ENCODE data around the gene LGALS9. TPM values are rescaled to one million over a fixed set of nuclear protein-coding genes. Genes with fewer than 3 reads are reported as not detected.
"Not testable (repeated sequence)": the region's sequence is repeated elsewhere in the genome, so short reads cannot be mapped to it uniquely, and the experiment has no call there.

LGALS9 gene
- total and polyA plus RNA-seq, 2 donors (not counting 1 experiment from before 2014, with no cell fraction given): 1.7 to 2.1 TPM

DNA sequence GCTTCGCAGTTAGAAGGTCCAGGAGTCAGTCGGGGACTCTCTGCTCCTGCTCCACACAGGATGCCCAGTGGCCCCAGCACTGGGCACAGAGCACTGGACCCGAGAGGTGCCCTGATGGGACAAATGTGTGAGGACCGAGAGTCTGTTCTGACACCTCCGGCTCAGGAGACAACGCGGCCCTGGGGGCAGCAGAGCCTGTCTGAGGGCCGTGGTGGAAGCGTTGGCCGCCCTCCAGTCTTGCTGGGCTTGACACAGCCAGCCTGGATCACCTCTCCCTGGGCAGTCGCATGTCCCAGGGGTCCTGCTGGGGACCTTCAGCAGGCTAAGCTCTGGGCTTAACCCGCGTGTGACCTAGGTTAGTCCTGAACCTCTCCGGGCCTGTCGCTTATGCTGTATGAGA lies 23.1 kb downstream of the LGALS9 start:
- no peaks in the 10 kb centered on the region for H3K79me2 ChIP-seq (ENCODE audit: control insufficient read depth, insufficient read depth, low read length)
- H3K9me3 ChIP-seq (ENCODE audit: control insufficient read depth, insufficient read depth, low read depth, low read length): no peaks in the 10 kb centered on the region
- no peak for DNase-seq (ENCODE audit: low read depth in 2 of 2)
- no peak overlapping the region for H2AFZ ChIP-seq (ENCODE audit: low read length)
- no peaks in the 10 kb centered on the region for H3K36me3 ChIP-seq (ENCODE audit: control insufficient read depth, insufficient read depth, low read length)
- no peaks in the 10 kb centered on the region for H4K20me1 ChIP-seq (ENCODE audit: control insufficient read depth, extremely low read depth, insufficient read depth, low read length)
- no peaks in the 10 kb centered on the region for H3K27me3 ChIP-seq (ENCODE audit: control insufficient read depth, insufficient read depth, low read length)
- H3K4me1 ChIP-seq (ENCODE audit: control insufficient read depth, extremely low read depth, insufficient read depth, low read length): no peaks in the 10 kb centered on the region
- H3K4me2 ChIP-seq (ENCODE audit: extremely low read depth, insufficient read depth, low read length): no peak overlapping the region
- no peak overlapping the region for H3K4me3 ChIP-seq (replicated peaks in 1 of 4; ENCODE audit: control extremely low read depth in 1 of 4, insufficient read depth in 1 of 4, low read depth in 3 of 4, low read length in 4 of 4)
- no peak overlapping the region for H3K27ac ChIP-seq (ENCODE audit: insufficient read depth, low read length)
- H3K9ac ChIP-seq (ENCODE audit: insufficient read depth, low read length): no peak overlapping the region
- no peak for TF ChIP-seq EZH2 (IDR thresholded peaks at IDR 0.05; ENCODE audit: low read length, missing control alignments)
- TF ChIP-seq, protein P1, sequence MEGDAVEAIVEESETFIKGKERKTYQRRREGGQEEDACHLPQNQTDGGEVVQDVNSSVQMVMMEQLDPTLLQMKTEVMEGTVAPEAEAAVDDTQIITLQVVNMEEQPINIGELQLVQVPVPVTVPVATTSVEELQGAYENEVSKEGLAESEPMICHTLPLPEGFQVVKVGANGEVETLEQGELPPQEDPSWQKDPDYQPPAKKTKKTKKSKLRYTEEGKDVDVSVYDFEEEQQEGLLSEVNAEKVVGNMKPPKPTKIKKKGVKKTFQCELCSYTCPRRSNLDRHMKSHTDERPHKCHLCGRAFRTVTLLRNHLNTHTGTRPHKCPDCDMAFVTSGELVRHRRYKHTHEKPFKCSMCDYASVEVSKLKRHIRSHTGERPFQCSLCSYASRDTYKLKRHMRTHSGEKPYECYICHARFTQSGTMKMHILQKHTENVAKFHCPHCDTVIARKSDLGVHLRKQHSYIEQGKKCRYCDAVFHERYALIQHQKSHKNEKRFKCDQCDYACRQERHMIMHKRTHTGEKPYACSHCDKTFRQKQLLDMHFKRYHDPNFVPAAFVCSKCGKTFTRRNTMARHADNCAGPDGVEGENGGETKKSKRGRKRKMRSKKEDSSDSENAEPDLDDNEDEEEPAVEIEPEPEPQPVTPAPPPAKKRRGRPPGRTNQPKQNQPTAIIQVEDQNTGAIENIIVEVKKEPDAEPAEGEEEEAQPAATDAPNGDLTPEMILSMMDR (conservative IDR thresholded peaks at IDR 0.05 in 1 of 2, IDR thresholded peaks at IDR 0.05 in 1 of 2; ENCODE audit: low read depth in 1 of 2, low read length in 2 of 2): no peak

DNA sequence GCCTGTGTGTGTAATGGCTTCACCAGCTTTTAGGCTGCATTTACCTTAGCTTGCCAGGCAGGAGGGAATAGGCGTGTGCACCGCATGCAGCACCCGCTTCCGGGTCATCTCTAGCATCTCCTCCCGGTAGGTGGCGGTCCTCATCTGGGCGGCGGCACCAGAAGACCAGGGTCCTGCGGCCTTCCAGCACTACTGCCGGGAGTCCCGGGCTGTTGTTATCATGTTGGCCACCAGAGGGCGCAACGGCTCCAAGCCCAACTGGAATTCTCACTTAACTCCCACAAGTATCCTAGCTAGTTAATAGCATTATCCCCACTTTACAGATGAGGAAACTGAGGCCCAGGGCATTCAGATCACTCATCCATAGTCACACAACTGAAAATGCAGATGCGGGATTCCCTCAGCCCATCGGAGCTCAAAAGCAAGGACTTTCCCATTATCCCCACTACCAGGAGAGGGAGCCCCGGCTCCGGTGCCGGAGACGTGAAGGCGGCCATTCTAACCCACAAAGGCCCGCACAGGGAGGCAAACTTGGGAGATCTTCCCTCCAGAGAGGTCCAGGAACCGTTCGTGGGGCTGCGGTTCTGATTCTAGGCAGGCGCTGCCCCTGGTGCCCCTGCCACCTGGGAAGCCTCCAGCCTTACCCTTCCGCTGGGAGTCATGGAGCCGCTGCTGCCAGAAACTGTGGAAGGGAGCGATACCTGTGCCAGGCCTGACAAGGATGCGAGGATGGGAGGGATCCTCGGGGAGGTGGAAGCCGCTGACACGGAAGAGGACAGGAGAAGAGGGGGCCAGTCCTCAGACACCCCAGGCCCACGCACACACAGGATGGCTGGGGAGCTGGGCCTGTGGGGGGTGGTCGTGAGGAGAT lies 23.9 kb downstream of the LGALS9 start:
- no peaks in the 10 kb centered on the region for H4K20me1 ChIP-seq (ENCODE audit: control insufficient read depth, extremely low read depth, insufficient read depth, low read length)
- H3K27me3 ChIP-seq (ENCODE audit: control insufficient read depth, insufficient read depth, low read length): no peaks in the 10 kb centered on the region
- peak; percentile 32 to 54 for DNase-seq (ENCODE audit: low read depth in 2 of 2)
- H3K9ac ChIP-seq (ENCODE audit: insufficient read depth, low read length): no peak overlapping the region
- TF ChIP-seq EZH2 (IDR thresholded peaks at IDR 0.05; ENCODE audit: low read length, missing control alignments): no peak
- TF ChIP-seq, protein P1 (conservative IDR thresholded peaks at IDR 0.05 in 1 of 2, IDR thresholded peaks at IDR 0.05 in 1 of 2; ENCODE audit: low read depth in 1 of 2, low read length in 2 of 2): peak; percentile 79 to 83
- no peak overlapping the region for H3K4me2 ChIP-seq (ENCODE audit: extremely low read depth, insufficient read depth, low read length)
- no peak overlapping the region for H3K27ac ChIP-seq (ENCODE audit: insufficient read depth, low read length)
- H3K4me3 ChIP-seq (replicated peaks in 1 of 4; ENCODE audit: control extremely low read depth in 1 of 4, insufficient read depth in 1 of 4, low read depth in 3 of 4, low read length in 4 of 4): no peak overlapping the region
- H2AFZ ChIP-seq (ENCODE audit: low read length): no peak overlapping the region
- H3K9me3 ChIP-seq (ENCODE audit: control insufficient read depth, insufficient read depth, low read depth, low read length): no peaks in the 10 kb centered on the region
- no peaks in the 10 kb centered on the region for H3K4me1 ChIP-seq (ENCODE audit: control insufficient read depth, extremely low read depth, insufficient read depth, low read length)
- H3K36me3 ChIP-seq (ENCODE audit: control insufficient read depth, insufficient read depth, low read length): no peaks in the 10 kb centered on the region
- H3K79me2 ChIP-seq (ENCODE audit: control insufficient read depth, insufficient read depth, low read length): no peaks in the 10 kb centered on the region

DNA sequence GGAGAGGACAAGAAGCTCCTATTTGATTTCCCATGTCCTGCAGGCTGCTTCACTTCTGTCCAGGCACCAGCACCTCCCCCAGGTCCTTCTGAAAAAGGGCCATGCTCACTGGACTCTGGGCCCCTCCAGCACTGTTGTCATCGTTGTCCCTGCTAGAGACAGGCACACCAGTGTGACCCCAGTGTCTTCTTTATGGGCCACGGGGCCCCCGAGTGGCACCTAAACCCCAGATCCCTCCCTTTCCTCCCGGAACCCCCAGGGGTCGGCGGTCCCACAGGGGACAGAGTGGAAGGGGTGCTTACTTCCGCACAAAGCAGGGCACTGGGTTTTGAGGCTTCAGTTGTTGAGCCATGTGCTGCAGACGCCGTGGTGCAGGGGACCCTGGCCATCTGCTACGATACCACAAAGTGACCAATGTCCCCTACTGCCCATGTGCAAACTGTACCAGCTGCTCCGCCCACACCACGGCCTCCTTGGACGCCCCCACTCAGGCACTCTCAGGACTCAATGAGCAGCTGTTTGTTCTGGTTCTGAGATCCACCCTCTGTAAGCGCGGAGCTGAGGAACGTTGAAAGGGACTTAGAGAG lies 24.6 kb downstream of the LGALS9 start:
- not testable (repeated sequence) for H3K4me2 ChIP-seq (ENCODE audit: extremely low read depth, insufficient read depth, low read length); DNase-seq (ENCODE audit: low read depth in 2 of 2); H3K4me3 ChIP-seq (replicated peaks in 1 of 4; ENCODE audit: control extremely low read depth in 1 of 4, insufficient read depth in 1 of 4, low read depth in 3 of 4, low read length in 4 of 4)

DNA sequence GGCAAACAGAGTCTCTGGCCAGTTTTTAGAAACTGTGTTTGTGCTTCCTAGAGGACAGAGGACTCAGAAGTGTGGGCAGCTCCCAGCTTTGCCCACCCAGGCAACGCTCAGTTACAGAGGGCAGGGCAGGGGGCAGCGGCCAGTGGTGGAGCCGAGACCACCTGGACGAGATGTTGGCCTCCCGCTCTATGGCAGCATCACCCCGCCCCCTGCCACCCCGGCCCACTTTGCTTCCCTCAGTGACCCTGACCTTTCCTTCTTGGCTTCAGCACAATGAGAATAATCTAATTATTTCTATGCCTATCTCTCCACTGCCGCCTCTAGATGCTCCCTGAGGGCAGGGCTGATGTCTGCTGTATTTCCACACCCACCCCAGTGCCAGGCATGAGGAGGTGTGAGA lies 25.6 kb downstream of the LGALS9 start:
- not testable (repeated sequence) for H3K36me3 ChIP-seq (ENCODE audit: control insufficient read depth, insufficient read depth, low read length); H3K4me3 ChIP-seq (replicated peaks in 1 of 4; ENCODE audit: control extremely low read depth in 1 of 4, insufficient read depth in 1 of 4, low read depth in 3 of 4, low read length in 4 of 4); H3K4me1 ChIP-seq (ENCODE audit: control insufficient read depth, extremely low read depth, insufficient read depth, low read length); H2AFZ ChIP-seq (ENCODE audit: low read length); H4K20me1 ChIP-seq (ENCODE audit: control insufficient read depth, extremely low read depth, insufficient read depth, low read length); H3K27ac ChIP-seq (ENCODE audit: insufficient read depth, low read length); H3K79me2 ChIP-seq (ENCODE audit: control insufficient read depth, insufficient read depth, low read length); H3K4me2 ChIP-seq (ENCODE audit: extremely low read depth, insufficient read depth, low read length); DNase-seq (ENCODE audit: low read depth in 2 of 2); H3K27me3 ChIP-seq (ENCODE audit: control insufficient read depth, insufficient read depth, low read length); H3K9ac ChIP-seq (ENCODE audit: insufficient read depth, low read length); H3K9me3 ChIP-seq (ENCODE audit: control insufficient read depth, insufficient read depth, low read depth, low read length)

More for the DNA sequence above, 24.6 kb downstream of the LGALS9 start:
- not testable (repeated sequence) for H4K20me1 ChIP-seq (ENCODE audit: control insufficient read depth, extremely low read depth, insufficient read depth, low read length); H3K4me1 ChIP-seq (ENCODE audit: control insufficient read depth, extremely low read depth, insufficient read depth, low read length); H3K27ac ChIP-seq (ENCODE audit: insufficient read depth, low read length); H3K9me3 ChIP-seq (ENCODE audit: control insufficient read depth, insufficient read depth, low read depth, low read length); H3K9ac ChIP-seq (ENCODE audit: insufficient read depth, low read length); H3K27me3 ChIP-seq (ENCODE audit: control insufficient read depth, insufficient read depth, low read length); H3K79me2 ChIP-seq (ENCODE audit: control insufficient read depth, insufficient read depth, low read length); H3K36me3 ChIP-seq (ENCODE audit: control insufficient read depth, insufficient read depth, low read length); H2AFZ ChIP-seq (ENCODE audit: low read length)
